NCI-H510A (cell line): Measurements from ENCODE around the gene JDP2.
"Not testable (repeated sequence)": the region's sequence is repeated elsewhere in the genome, so short reads cannot be mapped to it uniquely, and the experiment has no call there.

Experiments used
- DNase-seq: peaks from one replicate; lab custom pipeline; 2025; lab: John Stamatoyannopoulos, UW

The JDP2 gene, protein sequence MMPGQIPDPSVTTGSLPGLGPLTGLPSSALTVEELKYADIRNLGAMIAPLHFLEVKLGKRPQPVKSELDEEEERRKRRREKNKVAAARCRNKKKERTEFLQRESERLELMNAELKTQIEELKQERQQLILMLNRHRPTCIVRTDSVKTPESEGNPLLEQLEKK

DNA sequence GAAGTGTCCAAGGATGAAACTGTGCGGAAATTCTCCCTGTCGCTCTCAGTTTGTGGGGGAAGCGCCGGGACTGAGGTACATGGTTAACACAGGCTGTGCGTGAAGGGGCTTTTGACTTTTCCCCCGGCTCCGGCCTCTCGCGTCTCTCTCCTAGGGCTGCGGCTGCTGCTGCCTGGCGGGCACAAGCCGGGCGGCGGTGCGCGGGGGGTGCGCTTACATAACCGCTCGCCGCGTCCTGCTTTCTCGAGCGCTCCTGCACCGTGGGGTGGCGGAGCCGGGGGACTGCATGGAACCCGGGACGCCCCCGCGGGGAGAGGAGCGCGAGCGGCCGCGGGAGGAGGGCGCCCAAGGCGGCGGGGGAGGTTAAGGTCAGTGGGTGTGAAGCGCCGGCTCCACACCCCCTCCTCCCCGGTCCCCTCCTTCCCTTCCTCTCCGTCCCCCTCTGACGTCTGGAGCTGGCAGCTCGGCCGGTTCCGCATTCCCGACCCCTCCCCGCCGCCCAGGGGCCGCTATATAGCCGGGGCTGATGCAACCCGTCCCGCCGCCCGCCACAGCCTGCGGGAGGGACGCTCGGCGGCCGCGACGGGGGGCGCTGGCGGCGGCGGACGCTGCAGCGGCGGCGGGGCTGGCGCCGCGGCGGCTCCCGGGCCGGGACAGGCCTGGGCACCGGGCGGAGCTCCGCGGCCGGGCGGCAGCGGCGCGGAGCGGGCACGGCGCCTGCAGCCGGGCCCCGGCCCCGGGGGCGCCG, at the start of gene JDP2:
Gene JDP2, plus strand, starts transcription at position 541 of the 748 bp plus-strand sequence. CDS start 9,899 bp downstream, outside the sequence.
- DNase-seq, result no peak

DNA sequence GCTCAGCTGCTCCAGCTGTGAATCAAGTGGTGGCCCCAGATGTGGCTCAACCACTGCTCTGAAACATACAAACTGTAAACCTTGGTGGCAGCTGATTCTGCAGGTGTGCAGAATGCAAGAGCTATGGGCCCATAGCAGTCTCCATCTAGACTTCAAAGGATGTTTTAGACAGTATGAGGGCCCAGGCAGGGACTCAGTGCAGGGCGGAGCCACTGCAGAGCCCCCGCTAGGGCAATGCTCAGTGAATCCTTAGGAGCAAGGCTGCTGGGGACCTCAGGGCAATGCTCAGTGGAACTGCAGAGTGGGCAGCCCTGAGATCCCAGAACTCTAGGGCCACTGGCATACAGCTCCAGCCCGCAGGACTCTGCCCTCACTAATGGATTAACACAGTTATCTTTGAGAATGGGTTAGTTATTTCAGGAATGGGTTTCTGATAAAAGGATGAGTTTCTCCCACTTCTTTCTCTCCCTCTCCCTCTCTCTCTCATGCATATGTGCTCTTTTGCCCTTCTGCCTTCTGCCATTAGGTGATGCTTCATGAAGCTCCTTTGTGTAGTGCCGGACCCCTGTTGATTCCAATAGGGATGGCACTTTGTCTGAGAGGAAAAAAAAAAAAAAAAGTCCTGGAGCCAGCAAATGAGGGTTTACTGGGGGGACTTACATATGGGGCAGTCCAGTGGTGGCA, 48.4 kb upstream of the JDP2 start:
- no peak for DNase-seq

DNA sequence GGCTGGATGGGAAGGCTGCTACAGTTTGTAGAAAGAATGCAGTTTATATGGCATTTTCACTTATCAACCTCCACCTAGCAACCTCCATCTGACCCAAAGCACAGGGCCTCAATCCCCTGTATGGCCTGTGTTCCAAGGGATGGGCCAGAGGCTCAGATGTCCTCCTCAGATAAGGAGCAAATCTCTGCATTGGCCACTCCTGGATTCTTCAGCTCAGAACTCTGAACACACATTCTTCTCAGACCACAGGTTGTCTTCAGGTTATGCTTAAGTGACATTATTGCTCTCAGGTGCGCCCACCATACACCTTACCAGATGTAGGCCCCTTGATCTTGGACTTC, 47.9 kb upstream of the JDP2 start:
- no peak for DNase-seq

DNA sequence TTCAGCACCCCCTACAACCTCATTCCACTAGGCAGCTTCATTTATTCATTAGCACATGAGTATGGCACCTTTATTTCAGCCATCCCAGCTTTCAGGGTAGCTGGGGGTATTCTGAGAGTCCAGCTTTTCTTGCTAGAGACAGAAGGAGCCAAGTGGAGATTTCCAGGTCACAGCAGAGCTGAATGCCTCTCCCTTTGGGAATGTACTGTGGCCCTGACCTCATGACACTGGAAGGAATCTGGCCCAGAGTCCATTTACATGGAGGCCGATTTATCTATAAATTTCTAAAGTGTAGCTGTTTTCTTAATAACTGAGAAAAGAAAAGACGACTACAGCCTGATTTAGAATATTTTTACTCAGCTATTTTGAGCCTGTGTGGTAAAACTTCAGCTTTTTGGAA, 47.2 kb upstream of the JDP2 start:
- no peak for DNase-seq

DNA sequence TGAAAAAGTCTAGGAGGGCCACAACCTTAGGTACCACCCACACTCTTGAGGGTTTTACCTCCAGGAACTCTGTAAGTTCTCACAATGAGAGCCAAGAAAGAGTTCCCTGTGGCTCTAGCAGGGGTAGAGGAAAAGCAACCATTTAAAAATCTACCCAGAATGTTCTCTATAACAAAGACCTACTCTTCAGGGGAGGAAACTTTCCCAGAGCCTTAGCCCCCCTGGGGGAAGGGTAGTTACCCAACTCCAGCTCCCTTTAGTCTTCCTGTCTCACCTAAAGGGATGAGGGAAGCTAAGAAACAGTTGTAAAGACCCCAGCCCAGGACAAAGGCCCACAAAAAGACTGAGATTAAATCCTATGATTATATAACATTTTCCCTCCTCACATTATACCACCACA, 46.2 kb upstream of the JDP2 start:
- no peak for DNase-seq

DNA sequence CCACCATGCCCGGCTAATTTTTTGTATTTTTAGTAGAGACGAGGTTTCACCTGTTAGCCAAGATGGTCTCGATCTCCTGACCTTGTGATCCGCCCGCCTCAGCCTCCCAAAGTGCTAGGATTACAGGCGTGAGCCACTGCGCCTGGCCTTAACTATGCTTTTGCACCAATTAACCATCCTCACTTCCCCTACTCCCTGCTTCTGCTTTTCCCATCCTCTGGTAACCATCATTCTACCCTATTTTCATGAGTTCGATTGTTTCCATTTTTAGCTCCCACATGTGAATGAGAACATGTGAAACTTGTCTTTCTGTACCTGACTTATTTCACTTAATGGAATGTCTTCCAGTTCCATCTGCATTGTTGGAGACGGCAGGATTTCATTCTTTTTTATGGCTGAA, 44.6 kb upstream of the JDP2 start:
- not testable (repeated sequence) for DNase-seq

DNA sequence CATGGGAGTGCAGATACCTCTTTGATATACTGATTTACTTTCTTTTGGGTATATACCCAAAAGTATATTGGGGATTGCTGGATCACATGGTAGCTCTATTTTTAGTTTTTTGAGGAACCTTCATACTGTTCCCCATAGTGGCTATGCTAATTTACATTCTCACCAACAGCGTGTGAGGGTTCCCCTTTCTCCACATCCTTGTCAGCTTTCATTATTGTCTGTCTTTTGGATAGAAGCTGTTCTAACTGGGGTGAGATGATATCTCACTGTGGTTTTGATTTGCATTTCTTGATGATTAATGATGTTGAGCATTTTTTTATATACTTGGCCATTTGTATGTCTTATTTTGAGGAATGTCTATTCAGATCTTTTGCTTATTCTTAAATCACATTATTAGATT, 44.1 kb upstream of the JDP2 start:
- DNase-seq, result no peak

DNA sequence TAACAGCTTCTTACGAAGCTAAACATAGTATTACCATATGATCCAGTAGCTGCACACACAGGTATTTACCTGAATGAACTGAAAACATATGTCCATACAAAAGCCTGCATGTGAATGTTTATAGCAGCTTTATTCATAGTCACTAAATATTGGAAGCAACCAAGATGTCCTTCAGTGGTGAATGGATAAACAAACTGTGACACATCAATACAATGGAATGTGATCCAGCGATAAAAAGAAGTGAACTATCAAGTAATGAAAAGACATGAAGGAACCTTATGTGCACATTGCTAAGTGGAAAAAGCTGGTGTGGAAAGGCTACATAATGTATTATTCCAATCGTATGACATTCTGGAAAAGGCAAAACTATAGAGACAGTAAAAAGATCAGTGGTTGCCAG, 38.1 kb upstream of the JDP2 start:
- DNase-seq, result no peak

DNA sequence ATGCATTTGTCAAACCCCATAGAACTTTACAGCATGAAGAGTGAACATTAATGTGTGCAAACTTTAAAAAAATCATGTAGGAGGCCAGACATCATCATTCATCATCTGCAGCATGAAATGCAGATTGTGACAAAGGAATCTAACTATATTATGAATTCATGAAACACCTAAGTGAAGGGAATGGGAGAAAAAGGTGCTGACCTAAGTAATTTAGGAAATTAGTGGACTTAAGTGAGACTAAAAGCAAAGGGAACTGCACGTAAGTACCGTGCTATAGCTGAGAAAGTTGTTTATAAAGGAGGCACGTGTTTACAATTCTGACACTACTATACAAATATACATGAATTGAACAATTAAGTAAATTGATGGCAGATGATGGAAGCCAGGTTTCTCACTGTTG, 37.6 kb upstream of the JDP2 start:
- no peak for DNase-seq

DNA sequence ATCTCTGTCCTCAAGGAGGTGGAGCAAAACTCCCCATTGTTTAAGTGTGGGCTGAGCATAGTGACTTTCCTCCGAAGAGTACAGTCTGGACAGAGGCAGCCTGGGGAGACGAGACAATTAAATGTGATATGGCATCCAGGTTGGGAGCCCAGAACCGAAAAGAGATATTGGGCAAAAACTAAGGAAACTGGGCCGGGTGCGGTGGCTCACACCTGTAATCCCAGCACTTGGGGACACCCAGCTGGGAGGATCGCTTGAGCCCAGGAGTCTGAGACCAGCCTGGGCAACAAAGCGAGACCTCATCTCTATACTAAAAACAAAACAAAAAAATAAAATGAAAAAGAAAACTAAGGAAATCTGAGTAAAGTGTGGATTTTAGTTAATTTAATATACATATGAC, 35.9 kb upstream of the JDP2 start:
- no peak for DNase-seq

DNA sequence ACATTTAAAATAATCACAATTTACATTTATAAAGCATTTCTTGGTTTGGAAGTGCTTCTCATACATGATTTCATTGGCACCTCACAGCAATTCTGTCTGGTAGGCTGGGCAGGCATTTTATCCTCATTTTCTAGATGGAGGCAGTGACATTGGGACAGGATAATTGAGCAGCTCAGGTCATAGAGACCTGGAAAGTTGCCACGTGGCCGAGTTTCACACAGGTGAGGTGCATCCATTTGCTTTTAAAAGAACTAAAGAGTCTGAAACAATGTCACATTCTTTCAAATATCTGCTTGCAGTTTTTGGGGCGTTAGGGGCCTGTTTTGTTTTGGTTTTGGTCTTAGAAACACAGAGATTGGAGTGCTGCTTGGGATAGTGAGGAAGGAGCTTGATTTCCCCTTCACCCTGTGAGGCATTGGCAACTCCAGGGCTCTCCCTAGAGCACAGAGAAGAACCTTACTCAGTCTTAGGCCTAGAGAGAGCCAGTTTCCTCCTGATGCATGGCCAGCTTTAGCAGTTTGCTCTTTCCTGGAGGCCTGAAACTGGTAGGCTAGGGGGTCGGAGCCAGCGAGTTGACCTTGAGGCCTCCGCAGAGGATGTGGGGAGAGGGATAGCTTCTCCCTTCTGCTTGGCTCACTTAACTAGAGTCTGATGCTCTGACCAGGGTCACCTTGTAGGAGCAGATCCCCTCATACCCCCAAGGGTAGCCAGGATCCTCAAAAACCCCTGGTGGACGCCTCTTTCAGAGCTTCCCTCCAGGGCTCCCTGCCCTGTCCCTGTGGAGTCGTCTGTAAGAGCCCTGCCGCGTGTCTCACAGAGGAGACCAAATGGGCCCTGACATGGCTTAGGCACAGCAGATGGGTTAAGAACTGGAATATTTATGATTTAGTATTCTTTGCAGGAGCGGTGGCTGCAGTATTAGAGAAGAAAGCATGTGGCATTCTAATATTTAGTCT, 34.9 kb upstream of the JDP2 start:
- no peak for DNase-seq

DNA sequence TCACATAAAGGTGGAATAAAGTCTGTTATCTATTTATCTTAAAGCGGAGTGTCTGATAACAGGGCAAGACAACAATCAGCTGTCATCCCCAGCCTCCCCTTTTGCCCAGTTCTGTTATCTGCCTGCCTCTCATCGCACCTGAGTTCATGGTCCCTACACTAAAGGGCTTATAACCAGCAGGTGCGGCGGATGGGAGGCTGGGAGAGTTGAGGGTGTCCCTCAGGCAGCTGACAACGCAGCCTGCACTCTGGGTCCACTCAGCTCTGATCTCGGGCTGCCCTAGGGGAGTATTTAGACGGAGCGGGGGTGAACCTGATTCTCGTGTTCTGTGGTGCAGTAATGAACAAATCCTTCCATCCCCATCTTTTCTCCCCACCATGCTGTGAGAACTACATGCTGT, 34.0 kb upstream of the JDP2 start:
- DNase-seq, result peak; percentile 13

DNA sequence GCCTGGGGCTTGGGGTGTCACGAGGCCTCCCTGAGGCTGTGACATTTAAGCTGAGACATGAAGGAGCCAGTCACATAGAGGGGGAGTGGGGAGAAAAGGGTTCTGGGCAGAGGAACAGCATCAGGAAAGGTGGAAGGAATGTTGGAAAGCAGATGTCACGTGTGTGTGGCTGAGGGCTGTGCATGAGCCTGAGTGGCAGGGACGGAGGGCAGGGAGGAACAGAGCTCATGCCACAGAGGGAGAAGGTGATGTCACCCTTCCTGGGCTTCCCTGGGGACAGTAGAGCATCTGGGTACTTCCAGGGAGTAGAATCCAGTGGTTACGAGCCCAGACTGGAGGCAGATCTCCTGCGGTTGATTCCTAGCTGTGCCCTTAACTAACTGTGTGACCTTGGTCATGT, 32.0 kb upstream of the JDP2 start:
- DNase-seq, result no peak

DNA sequence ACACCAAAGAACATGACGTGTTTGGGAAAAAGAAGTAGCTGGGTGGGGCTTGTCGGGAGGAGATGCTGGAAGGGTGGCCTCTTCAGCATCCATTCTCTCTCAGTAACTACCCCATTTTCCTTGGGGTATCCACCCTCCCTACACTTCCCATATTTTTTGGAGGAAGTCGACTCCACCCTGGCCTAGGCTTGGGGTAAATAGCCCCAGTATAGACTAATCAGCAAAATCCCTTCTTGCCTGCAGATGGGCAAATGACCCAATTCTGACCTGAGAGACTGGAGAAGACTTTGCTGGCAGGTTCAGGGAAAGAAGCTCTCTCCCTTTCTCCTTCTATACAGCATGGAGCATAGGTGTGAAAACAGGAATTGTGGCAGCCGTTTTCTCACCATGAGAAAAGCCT, 28.5 kb upstream of the JDP2 start:
- DNase-seq, result no peak

DNA sequence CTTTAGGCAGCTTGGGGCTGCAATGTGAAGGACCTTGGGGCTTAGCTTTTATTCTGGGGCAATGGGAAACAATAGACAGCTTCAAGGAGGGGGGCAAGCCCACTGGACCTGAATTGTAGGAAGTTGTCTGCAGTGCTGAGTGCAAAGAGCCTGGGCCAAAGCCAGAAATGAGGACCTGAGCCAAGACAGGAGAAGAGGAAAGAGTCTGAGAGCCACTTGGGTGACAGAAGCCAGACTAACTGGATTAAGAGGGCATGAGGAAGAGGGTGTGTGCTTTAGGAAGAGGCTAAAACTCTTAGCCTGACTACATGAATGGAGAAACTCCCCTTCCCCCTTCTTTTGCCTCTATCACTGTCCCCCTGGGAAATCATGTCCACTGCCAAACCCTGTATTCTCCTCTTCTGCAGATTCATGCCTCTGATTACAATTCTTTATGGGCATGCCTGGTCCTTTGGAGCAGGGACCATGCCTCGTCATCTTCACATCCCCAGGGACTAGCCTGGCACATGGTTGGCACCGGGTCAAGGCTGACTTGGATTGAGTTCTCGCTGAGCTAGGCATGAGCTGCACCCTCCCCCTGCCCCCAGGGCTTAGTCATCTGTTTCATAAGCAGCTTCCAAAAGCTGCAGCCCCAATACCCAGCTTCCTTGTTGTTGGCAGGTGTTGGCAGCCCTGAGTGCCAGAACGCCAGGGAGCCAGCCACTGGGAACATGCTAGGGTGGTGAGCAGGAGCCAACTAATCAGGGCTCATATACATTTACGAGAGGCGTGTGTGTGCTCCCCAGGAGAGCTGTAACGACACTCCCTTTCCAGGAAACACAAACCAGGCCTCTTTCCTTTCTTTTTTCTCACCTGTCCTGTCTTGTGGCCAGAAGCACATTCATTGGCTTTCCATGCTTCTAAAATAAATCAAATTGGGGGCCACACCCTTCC, 27.7 kb upstream of the JDP2 start:
- peak; percentile 75 for DNase-seq

DNA sequence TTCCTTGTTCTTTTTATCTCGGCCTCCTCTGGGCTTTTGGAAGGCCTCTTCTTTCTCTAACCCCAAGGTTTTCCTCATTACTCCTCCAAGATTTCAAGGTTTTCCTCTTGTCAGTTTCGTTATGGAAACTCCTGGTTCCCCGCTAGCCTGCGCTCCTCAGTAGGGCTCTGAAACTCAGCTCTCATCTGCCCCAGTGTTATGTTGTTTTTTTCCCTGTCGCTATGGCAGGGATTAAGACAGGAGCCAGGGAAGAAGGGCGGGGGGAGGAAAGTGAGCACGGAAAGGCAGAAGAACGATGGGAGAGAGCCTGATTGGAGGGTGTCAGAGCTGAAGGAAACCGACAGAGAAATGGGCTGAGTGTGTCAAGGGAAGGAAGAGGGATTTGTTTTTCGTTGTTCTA, 26.5 kb upstream of the JDP2 start:
- DNase-seq, result no peak

DNA sequence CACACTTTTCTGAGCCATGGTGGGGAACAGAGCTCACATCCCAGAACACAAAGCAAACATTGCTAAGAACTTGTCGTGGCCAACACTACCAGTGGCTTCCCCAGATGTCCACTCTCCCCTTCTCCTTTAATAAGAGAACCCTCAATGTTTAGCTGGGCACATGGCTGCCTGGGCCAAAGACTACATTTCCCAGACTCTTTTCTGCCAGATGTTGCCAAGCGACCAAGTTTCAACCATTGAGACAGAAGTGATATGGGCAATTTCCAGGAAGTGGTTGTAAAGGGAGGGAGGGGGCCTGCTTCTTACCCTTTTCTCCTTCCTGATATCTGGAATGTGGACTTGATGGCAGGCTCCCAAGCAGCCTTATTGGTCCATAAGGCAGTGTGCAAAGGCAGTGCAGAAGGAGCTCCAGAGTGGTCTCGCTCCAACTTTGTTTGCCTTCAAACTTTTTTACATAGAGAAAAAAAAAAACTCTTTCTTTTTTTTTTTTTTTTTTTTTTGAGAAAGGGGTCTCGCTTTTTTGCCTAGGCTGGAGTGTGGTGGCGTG, 24.9 kb upstream of the JDP2 start:
- DNase-seq, result no peak

DNA sequence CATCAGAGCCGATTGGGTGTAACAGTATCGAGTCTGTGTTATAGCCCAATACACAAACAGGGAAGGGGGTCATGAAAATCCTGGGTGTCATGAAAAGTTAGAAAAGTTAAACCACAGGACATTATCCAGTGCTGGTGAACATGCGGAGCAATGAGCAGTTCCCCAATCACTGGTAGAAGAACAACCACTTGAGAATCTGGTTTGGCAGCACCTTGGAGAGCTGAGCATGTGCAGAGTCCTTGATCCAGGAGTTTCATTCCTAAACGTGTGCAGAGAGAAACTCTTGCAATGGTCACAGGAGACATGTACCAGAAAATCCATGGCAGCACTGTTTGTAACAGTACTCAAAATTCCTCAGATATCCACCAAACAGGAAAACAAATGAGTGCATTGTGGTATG, 23.0 kb upstream of the JDP2 start:
- DNase-seq, result no peak

DNA sequence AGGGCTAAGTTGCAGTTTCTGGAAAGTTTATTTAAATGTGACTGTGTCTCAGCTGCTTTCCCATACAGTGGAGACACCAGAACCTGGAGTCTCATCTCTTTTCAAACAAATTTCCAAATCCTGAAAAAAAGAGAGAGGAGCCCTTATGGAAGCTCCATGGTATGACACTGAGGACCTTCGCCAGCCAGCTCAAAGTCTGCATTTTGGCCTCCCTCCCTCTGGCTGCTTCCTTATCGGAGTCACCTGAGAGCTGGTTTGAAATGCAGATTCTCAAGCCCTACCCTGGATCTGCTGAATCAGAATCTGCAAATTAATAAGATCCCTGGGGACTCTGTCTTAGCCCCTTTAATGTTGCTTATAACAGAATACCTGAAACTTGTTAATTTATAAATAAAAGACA, 21.7 kb upstream of the JDP2 start:
- no peak for DNase-seq

DNA sequence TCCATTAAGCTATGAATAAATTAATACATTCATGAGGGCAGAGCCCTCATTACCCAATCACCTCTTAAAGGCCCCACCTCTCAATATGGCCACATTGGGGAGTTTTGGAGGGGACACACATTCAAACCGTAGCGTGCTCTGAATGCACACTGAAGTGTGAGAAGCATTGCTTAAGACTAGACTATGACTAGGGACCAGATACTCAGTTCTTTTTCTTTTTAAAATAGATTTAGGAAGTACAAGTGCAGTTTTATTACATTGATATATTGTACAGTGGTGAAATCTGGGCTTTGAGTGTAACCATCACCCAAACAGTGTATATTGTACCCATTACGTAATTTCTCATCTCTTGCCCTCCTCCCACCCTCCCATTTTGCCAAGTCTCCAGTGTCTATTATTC, 21.0 kb upstream of the JDP2 start:
- DNase-seq, result no peak
